ENCODE results near the gene SYT7. TPM values are rescaled to one million over a fixed set of nuclear protein-coding genes. Genes with fewer than 3 reads are reported as not detected.

The SYT7 gene
- total RNA-seq, 1 donor from 2014 or later, result 1.8 TPM

- TF ChIP-seq CTCF (IDR thresholded peaks at IDR 0.05), result no peak
- DNase-seq (ENCODE audit: low spot score in 2 of 2), result no peak
- H3K36me3 ChIP-seq, result no peaks in the 10 kb centered on the region
- no peaks in the 10 kb centered on the region for H3K9me3 ChIP-seq
- no peaks in the 10 kb centered on the region for H3K4me1 ChIP-seq
- H3K27me3 ChIP-seq, result no peaks in the 10 kb centered on the region
- H3K27ac ChIP-seq, result no peak overlapping the region
- intact Hi-C loops (cut with DNase I), result no loop called here
- H3K4me3 ChIP-seq, result no peak overlapping the region
These were observed 52.8 kb downstream of the SYT7 start for GRCh38 chr11:61528114-61528513.

- H3K27ac ChIP-seq, result no peak overlapping the region
- H3K9me3 ChIP-seq, result no peaks in the 10 kb centered on the region
- intact Hi-C loops (cut with DNase I), result no loop called here
- no peak for DNase-seq (ENCODE audit: low spot score in 2 of 2)
- no peaks in the 10 kb centered on the region for H3K4me1 ChIP-seq
- no peak overlapping the region for H3K4me3 ChIP-seq
- no peak for TF ChIP-seq CTCF (IDR thresholded peaks at IDR 0.05)
- no peaks in the 10 kb centered on the region for H3K27me3 ChIP-seq
- no peaks in the 10 kb centered on the region for H3K36me3 ChIP-seq
These were observed 53.7 kb downstream of the SYT7 start for GRCh38 chr11:61526956-61527731.

GRCh38 chr11:61526229-61526628 lies 54.6 kb downstream of the SYT7 start:
- Histone ChIP-seq H3K4me1 (no peaks in the 10 kb centered on the region), H3K27me3 (no peaks in the 10 kb centered on the region), H3K4me3 (no peak overlapping the region), H3K27ac (no peak overlapping the region), H3K9me3 (no peaks in the 10 kb centered on the region), H3K36me3 (no peaks in the 10 kb centered on the region)
- intact Hi-C loops (cut with DNase I), result no loop called here
- TF ChIP-seq CTCF (IDR thresholded peaks at IDR 0.05), result no peak
- DNase-seq (ENCODE audit: low spot score in 2 of 2), result no peak

- no peaks in the 10 kb centered on the region for H3K4me1 ChIP-seq
- no peaks in the 10 kb centered on the region for H3K9me3 ChIP-seq
- no peak overlapping the region for H3K4me3 ChIP-seq
- no peaks in the 10 kb centered on the region for H3K36me3 ChIP-seq
- intact Hi-C loops (cut with DNase I), result no loop called here
- TF ChIP-seq CTCF (IDR thresholded peaks at IDR 0.05), result no peak
- no peak for DNase-seq (ENCODE audit: low spot score in 2 of 2)
- no peaks in the 10 kb centered on the region for H3K27me3 ChIP-seq
- H3K27ac ChIP-seq, result no peak overlapping the region
These were observed 55.8 kb downstream of the SYT7 start for GRCh38 chr11:61524963-61525587.

GRCh38 chr11:61524446-61524845 lies 56.4 kb downstream of the SYT7 start:
- H3K36me3 ChIP-seq, result no peaks in the 10 kb centered on the region
- no peak overlapping the region for H3K4me3 ChIP-seq
- TF ChIP-seq CTCF (IDR thresholded peaks at IDR 0.05), result no peak
- H3K4me1 ChIP-seq, result no peaks in the 10 kb centered on the region
- H3K27me3 ChIP-seq, result no peaks in the 10 kb centered on the region
- no peaks in the 10 kb centered on the region for H3K9me3 ChIP-seq
- intact Hi-C loops (cut with DNase I), result no loop called here
- DNase-seq (ENCODE audit: low spot score in 2 of 2), result no peak
- H3K27ac ChIP-seq, result no peak overlapping the region

Measured in ascending aorta (tissue), 2 donors.